Measurements from ENCODE around the gene MAPK8. TPM values are rescaled to one million over a fixed set of nuclear protein-coding genes. Genes with fewer than 3 reads are reported as not detected.

MAPK8 gene
- polyA plus RNA-seq, 1 of the 3 experiments (the other 2 are of a cell fraction): 26.4 TPM

DNA sequence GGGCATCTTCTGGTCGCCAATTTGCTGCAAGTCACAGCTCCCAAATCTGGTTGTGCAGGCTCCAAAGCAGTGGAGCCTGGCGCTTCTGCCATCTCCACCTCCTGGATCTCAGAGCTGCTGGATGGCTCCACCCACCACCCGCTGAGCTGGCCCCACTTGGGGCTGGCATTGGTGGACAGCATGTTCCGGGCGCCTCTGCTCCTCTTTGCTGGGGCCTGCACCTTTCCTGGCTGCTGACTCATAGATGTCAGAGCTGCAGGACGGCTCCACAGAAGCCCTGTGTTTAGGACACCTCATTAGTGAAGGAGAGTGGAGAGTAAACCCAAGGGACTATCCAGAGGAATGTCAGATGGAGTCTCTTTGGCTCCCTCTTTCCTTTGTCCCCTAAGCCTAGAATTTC lies 27.4 kb downstream of the MAPK8 start (continued):
- TF ChIP-seq EZH2phosphoT487 (IDR thresholded peaks at IDR 0.05; ENCODE audit: borderline replicate concordance, low read depth) (no peak), EP300 (IDR thresholded peaks at IDR 0.05; ENCODE audit: borderline replicate concordance in 1 of 2, low read depth in 1 of 2, low read length in 1 of 2) (no peak)
- TF ChIP-seq, protein P1, sequence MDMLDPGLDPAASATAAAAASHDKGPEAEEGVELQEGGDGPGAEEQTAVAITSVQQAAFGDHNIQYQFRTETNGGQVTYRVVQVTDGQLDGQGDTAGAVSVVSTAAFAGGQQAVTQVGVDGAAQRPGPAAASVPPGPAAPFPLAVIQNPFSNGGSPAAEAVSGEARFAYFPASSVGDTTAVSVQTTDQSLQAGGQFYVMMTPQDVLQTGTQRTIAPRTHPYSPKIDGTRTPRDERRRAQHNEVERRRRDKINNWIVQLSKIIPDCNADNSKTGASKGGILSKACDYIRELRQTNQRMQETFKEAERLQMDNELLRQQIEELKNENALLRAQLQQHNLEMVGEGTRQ (IDR thresholded peaks at IDR 0.05; ENCODE audit: borderline replicate concordance, low read depth, low read length): no peak
- TF ChIP-seq, protein P2, sequence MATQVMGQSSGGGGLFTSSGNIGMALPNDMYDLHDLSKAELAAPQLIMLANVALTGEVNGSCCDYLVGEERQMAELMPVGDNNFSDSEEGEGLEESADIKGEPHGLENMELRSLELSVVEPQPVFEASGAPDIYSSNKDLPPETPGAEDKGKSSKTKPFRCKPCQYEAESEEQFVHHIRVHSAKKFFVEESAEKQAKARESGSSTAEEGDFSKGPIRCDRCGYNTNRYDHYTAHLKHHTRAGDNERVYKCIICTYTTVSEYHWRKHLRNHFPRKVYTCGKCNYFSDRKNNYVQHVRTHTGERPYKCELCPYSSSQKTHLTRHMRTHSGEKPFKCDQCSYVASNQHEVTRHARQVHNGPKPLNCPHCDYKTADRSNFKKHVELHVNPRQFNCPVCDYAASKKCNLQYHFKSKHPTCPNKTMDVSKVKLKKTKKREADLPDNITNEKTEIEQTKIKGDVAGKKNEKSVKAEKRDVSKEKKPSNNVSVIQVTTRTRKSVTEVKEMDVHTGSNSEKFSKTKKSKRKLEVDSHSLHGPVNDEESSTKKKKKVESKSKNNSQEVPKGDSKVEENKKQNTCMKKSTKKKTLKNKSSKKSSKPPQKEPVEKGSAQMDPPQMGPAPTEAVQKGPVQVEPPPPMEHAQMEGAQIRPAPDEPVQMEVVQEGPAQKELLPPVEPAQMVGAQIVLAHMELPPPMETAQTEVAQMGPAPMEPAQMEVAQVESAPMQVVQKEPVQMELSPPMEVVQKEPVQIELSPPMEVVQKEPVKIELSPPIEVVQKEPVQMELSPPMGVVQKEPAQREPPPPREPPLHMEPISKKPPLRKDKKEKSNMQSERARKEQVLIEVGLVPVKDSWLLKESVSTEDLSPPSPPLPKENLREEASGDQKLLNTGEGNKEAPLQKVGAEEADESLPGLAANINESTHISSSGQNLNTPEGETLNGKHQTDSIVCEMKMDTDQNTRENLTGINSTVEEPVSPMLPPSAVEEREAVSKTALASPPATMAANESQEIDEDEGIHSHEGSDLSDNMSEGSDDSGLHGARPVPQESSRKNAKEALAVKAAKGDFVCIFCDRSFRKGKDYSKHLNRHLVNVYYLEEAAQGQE (IDR thresholded peaks at IDR 0.05; ENCODE audit: low read depth, low read length): no peak

DNA sequence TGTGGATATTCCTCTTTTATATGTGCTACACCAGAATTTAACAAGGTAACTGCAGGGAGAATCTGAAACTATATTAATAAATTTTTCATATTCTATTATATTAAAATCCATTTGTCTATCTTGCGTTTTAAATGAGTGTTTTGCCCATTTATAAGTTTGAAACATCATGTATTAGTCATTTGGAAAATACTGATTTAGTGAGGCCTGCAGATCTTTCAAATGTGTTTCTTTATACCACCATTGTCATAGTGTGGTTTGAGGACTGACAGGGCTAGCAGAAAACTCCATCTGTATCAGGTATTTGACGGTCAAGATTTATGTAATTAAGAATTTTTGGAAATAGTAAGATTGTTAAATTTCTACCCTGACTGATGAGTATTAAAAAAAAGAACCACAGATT lies 29.3 kb downstream of the MAPK8 start:
- Histone ChIP-seq H4K20me1 (ENCODE audit: insufficient read depth) (peaks cover 18% of the 10 kb centered on the region; the same call in 1 of the 2 replicates), H3K4me1 (ENCODE audit: control insufficient read depth in 1 of 2, insufficient read depth in 2 of 2, low read depth in 1 of 2, low read length in 1 of 2) (no peaks in the 10 kb centered on the region; a peak in 1 of 4 replicates), H3K9me2 (no peaks in the 10 kb centered on the region), H3K4me2 (no peak overlapping the region), H3K36me3 (replicated peaks in 1 of 2; ENCODE audit: control insufficient read depth in 1 of 2, insufficient read depth in 2 of 2, low read length in 1 of 2) (peaks cover 3 to 14% of the 10 kb centered on the region in 2 experiments), H3K4me3 (ENCODE audit: low read depth in 2 of 2, low read length in 1 of 2) (no peak overlapping the region), H3K9me3 (no peaks in the 10 kb centered on the region), H3F3A (replicated peaks; ENCODE audit: insufficient read depth) (no peaks in the 10 kb centered on the region), H3K9ac (no peak overlapping the region), H3K27me3 (ENCODE audit: insufficient read depth) (no peaks in the 10 kb centered on the region), H3K27ac (ENCODE audit: low read depth in 2 of 2, low read length in 1 of 2) (no peak overlapping the region), H2AFZ (ENCODE audit: low read depth) (no peak overlapping the region), H3K79me2 (ENCODE audit: insufficient read depth) (peaks cover 77% of the 10 kb centered on the region)
- POLR2A ChIA-PET: no interaction called here
- no peak for DNase-seq
- CTCF ChIA-PET: interaction anchor here (0.9 to 2.3 kb wide), 2 partner anchors 27 to 320 kb away, joined by 3 to 5 read pairs; no protein-coding TSS in a partner anchor
- WGBS (ENCODE audit: low lambda C conversion rate): 88% methylated on average over 2 of the region's 2 CpGs
- no peak for TF ChIP-seq JUND (IDR thresholded peaks at IDR 0.05)

DNA sequence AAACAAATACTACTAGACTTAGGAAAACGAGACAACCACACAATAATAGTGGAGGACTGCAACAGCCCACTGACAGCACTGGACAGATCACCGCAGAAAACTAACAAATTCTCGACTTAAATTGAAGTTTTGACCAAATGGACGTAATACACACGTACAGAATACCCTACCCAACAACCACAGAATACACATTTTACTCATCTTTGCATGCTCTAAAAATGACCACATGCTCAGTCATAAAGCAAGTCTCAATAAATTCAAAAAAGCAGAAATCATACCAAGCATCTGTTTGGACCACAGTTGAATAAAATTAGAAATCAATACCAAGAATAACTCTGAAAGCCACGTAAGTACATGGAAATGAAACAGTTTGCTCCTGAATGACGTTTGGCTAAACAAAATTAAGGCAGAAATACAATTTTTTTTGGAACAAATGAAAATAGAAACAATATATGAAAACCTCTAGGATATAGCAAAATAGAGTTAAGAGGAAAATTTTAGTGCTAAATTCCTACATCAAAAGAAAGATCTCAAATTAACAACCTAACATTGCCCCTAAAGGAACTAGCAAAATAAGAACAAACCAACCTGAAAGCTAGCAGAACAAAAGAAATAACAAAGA lies 30.6 kb downstream of the MAPK8 start:
- no peak overlapping the region for H3K9ac ChIP-seq
- peaks cover 3 to 14% of the 10 kb centered on the region in 2 experiments for H3K36me3 ChIP-seq (replicated peaks in 1 of 2; ENCODE audit: control insufficient read depth in 1 of 2, insufficient read depth in 2 of 2, low read length in 1 of 2)
- no peaks in the 10 kb centered on the region for H3F3A ChIP-seq (replicated peaks; ENCODE audit: insufficient read depth)
- H3K4me3 ChIP-seq (ENCODE audit: low read depth in 2 of 2, low read length in 1 of 2): no peak overlapping the region
- no peak overlapping the region for H2AFZ ChIP-seq (ENCODE audit: low read depth)
- no peaks in the 10 kb centered on the region for H3K27me3 ChIP-seq (ENCODE audit: insufficient read depth)
- H4K20me1 ChIP-seq (ENCODE audit: insufficient read depth): peaks cover 13% of the 10 kb centered on the region
- DNase-seq: no peak
- 94% methylated on average over 7 of the region's 7 CpGs for WGBS (ENCODE audit: low lambda C conversion rate)
- no peak overlapping the region for H3K27ac ChIP-seq (ENCODE audit: low read depth in 2 of 2, low read length in 1 of 2)
- ChIA-PET CTCF (no interaction called here), POLR2A (no interaction called here)
- H3K79me2 ChIP-seq (ENCODE audit: insufficient read depth): peaks cover 77% of the 10 kb centered on the region
- H3K4me2 ChIP-seq: no peak overlapping the region
- no peaks in the 10 kb centered on the region; a peak in 1 of 4 replicates for H3K4me1 ChIP-seq (ENCODE audit: control insufficient read depth in 1 of 2, insufficient read depth in 2 of 2, low read depth in 1 of 2, low read length in 1 of 2)
- TF ChIP-seq, protein P3, sequence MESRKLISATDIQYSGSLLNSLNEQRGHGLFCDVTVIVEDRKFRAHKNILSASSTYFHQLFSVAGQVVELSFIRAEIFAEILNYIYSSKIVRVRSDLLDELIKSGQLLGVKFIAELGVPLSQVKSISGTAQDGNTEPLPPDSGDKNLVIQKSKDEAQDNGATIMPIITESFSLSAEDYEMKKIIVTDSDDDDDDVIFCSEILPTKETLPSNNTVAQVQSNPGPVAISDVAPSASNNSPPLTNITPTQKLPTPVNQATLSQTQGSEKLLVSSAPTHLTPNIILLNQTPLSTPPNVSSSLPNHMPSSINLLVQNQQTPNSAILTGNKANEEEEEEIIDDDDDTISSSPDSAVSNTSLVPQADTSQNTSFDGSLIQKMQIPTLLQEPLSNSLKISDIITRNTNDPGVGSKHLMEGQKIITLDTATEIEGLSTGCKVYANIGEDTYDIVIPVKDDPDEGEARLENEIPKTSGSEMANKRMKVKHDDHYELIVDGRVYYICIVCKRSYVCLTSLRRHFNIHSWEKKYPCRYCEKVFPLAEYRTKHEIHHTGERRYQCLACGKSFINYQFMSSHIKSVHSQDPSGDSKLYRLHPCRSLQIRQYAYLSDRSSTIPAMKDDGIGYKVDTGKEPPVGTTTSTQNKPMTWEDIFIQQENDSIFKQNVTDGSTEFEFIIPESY (IDR thresholded peaks at IDR 0.05; ENCODE audit: borderline replicate concordance, low read depth): no peak
- no peaks in the 10 kb centered on the region for H3K9me2 ChIP-seq
- H3K9me3 ChIP-seq: no peaks in the 10 kb centered on the region
